Measurements from ENCODE around the gene ATE1.
"Not testable (repeated sequence)": the region's sequence is repeated elsewhere in the genome, so short reads cannot be mapped to it uniquely, and the experiment has no call there.

ATE1 gene

DNA sequence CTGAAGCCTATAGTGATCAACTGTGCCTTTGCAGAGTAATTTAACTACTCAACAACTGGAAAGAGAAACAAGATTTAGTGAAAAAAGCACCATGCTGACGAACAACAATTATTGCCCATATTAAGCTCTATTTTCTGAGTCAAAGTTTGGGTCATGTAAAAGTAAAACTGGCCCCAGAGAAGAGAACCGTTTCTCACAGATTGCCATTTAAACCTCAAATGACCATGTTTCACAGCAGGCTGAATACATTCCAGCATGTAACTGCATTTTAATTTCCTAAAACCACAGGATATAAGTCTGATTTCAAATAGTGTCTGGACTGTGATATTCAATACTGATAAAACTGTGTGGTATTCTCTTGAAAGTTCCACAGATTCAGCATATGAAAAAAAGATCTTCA lies 140.7 kb downstream of the ATE1 start:
- no peak for DNase-seq (ENCODE audit: low read depth)

DNA sequence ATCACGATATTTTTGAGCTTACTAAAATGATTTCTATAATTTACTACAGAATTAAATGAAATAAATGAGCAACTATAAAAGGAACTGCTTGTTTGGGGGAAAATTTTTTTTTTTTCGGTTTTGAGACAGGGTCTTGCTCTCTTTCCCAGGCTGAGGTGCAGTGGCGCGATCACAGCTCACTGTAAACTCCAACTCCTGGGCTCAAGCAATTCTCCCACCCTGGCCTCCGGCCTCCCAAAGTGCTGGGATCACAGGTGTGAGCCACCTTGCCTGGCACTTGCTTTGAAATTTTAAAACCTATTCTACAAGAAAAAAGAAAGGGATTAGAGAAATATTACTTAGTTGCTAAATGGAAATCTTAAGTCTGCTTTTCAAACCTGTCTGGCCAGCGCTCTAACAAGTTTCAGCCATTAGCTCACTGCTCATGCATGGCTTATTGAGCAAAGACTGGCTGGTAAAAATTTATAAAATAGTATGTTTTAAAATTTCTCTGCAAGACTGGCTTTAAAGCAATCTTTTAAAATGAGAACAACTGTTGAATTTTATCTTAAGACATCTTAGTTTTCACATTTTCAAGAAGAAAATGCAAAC lies 144.0 kb downstream of the ATE1 start:
- DNase-seq (ENCODE audit: low read depth), result no peak

DNA sequence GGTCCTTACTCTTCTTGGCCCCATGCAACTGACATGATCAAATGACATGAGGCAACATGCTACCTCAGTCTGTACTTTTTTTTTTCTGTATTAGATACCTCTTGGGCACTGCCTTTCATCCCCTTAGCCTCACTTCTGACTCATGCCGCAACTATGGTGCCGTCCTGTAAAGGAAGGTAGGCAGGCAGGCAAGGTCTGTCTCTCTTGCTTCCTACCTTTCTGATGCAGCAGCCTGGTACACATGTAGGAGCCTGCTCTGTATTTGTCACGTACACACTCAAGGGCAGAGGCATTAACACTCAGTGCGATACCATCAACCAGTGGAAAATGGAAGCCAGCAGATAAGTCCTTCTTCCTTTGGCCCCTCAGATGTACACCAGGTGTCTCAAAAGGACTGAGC lies 146.7 kb downstream of the ATE1 start:
- DNase-seq (ENCODE audit: low read depth), result no peak

DNA sequence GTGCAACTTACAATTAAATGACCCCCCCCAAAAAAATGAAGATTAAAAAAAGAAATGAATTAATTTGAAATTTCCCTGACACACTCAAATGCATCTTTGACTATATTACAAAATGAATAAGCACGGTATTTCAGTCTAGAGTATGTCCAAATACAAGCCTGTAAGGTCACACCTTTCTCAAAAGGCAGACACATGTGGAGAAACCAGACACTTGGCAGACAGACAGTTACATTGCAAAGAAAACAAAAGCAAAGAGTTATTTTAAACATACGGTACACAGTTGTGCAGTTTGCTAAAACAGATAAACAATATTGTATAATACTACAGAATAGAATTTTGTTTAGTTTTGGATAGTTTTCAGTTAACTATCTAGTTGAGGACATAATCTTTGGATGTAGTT lies 153.0 kb downstream of the ATE1 start:
- peak; percentile 8 for DNase-seq (ENCODE audit: low read depth)

DNA sequence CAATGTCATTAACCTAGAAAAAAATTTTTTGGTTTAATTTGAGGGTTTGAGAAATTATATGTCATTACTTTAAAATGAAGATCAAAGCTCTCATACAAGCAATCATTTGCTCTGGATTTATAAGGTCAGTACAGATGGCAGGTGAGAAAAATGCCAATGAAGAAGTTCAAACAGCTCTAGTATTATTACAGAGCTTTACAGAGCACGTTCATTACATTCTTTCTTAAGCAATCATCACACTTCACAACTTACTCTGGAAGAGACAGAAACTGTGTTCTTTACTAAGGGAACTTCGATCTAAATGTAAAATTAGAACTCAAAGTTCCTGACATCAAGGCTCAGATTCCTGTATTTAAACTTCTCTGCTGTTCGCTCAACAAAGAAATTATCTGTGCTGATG lies 153.4 kb downstream of the ATE1 start:
- DNase-seq (ENCODE audit: low read depth), result peak; percentile 43

DNA sequence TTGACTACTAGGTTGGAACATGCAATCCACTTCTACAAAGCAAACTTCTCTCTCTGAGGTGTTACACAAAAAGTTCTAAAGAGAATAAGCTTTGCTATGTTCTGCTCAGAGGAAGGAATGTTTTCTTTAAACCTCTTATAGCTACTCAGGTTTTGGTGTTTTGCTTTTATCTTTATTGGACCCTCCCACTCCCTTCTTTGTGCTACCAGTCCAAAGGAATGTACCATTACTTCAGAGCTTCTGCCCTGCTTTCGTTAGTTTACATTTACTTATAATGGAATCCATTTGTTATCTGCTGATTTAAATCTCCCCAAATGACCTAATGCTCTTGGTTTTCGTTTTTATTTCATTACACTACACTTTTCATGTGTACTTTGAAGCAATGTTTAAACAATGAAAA lies 154.9 kb downstream of the ATE1 start:
- DNase-seq (ENCODE audit: low read depth), result peak; percentile 60

DNA sequence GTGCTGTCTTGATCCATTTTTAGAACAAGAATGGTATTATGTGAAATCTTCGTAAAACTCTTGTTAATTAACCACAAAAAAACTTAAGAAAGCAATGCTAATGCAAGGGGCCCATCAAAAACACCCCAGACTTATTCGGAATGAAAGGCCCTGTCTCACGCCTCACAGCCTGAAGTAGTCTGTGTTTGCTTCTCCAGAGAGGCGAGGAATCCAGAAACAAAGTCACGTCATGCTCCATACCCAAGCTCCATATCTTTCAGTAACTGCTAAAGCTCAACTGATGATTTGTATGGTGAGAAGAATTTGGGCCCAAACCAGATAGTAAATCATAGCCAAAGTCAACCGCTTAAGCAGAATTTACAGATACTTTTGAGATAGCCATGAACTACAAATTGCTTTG lies 155.4 kb downstream of the ATE1 start:
- DNase-seq (ENCODE audit: low read depth), result peak; percentile 84

DNA sequence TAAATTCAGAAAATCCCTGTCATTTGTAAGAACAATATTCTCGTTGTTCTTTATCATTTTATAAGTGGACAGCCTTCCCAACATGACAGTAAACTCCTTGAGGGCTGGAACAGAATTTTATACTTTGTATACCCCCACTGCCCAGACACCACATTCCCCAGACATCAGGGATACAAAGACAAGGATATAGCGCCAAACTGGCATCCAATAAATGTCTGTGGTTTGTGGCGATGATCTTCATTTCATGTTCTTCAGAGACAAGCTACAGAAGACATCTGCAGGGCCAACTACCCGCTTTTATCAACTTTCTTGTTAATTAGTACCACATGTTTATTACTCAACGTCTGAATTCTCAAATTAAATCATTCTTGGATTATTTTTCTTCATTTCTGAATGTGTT lies 155.9 kb downstream of the ATE1 start:
- DNase-seq (ENCODE audit: low read depth), result peak; percentile 90

DNA sequence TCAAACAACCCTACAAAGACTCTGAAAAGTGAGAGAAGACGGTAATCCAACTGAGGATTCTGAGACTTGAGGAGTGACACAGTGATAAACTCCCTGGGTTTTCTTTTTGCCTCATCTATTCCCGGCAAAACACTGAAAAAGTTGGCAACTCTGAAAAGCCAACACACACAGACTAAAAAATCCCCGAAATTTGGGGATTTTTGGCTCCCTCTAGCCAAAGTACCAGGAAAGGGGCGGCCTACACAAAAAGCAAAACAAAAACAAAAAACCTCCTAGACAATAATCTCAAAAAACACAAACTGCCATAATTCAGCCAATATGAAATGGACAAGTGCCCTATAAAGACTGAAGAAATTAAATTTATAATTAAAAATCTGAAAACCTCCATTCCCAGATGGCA lies 161.4 kb downstream of the ATE1 start:
- DNase-seq (ENCODE audit: low read depth), result no peak

DNA sequence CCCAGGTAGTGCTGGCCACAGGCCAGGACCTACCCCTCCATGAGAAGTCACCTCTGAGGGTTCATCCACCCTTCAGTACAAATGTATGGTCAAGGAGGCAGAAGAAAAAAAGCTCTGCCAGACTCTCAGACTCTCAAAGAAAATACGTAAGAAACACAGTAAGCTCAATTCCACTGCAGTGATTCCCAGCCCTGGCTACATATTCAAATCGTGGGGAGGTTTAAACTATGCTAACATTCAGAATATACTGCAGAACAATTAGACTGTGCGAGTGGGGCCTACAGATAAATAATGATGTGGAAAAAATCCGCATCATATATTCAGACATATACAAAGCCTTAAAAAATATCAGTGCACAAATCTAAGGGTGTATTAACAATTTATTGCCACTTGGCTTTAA lies 162.6 kb downstream of the ATE1 start:
- DNase-seq (ENCODE audit: low read depth), result no peak

DNA sequence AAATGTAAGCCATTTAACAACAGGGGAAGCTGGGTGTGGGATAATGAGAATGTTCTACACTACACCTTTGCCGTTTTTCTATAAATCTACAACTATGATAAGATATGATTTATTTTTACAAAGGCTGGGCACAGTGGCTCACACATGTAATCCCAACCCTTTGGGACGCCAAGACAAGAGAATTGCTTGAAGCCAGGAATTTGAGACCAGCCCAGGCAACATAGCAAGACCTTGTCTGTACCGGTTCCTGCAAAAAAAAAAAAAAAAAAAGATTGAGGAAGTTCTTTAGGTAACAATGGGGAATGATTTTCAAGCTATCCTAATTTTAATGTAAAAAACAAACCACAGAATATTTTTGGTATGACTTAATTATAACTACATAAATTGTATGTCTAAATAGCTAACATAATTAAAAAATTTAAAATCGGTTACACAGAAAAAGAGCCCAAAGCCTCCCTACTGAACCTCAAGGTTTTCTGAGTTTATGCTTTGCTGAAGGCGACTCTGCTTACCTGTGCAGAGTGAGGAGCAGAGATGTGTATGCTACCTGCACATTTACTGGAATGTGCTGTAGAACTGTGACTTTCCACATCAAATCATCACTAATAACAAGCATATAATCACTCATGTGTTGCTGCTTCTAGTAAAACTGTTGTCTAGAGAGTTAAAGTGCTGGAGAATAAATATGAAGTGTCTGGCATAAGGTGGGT lies 163.4 kb downstream of the ATE1 start:
- no peak for DNase-seq (ENCODE audit: low read depth)

DNA sequence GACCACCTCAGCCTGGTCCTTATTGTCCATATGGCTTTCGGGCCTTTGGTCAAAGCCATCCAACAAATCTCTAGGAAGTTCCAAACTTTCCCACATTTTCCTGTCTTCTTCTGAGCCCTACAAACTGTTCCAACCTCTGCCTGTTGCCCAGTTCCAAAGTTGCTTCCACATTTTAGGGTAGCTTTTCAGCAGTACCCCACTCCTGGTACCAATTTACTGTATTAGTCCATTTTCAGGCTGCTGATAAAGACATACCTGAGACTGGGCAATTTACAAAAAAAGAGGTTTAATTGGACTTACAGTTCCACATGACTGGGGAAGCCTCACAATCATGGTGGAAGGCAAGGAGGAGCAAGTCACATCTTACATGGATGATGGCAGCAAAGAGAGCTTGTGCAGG lies 170.6 kb downstream of the ATE1 start:
- DNase-seq (ENCODE audit: low read depth), result not testable (repeated sequence)

DNA sequence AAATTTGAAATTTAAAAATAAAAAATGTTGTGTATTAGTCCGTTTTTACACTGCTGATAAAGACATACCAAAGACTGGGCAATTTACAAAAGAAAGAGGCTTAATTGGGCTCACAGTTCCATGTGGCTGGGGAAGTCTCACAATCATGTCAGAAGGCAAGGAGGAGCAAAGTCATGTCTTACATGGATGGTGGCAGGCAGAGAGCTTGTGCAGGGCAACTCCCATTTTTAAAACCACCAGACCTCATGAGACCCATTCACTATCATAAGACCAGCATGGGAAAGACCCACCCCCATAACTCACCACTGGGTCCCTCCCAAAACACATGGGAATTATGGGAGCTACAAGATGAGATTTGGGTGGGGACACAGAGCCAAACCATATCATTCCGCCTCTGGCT lies 172.3 kb downstream of the ATE1 start:
- DNase-seq (ENCODE audit: low read depth), result not testable (repeated sequence)

DNA sequence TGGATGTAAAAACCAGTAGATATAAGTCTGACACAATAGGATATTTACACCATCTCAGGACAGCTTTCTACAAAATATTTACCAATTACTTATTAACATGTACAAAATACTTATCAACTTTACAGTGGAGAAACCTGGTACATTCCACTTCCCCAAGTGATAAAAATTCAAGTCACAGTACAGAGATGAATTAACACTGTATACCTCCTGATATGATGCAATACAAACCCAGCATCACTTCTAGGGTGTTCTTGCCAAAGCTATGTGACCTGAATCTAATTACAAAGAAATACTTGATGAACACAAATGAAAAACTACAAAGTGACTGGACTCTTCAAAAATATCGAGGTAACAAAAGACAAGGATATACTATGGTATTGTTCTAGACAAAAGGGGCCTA lies 173.2 kb downstream of the ATE1 start:
- DNase-seq (ENCODE audit: low read depth), result no peak

DNA sequence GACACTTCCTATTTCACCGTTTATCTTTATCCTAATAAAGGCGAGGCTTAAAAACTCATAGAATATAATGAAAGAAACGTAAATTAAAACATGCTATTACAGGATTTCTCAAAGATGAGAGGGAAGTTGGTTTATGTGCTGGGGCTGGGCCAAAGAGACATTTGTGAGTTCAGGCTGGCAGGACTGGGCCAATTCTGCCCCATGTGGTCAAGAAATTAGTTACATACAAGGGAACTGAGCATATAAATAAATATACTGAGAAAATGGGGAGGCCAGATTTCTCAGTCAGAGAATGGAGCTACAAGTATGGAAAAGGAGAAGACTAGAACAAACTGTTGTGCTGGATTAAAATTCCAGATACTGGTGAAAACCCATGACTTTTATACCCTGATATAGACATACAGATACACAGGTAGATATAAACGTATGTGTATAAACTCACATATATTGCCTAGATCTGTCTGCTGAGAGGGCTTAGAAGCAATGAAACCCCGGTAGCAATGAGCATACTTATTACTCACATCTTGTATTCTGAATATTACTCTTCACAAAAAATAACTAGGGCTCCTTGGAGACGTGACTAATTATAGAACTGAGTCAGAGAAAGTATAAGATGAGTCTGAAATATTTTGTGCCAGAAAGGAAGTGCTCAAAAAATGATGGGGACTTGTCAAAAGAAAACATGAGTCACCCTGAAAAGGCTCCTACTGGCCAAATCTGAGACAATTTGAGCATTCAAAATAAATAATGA lies 173.9 kb downstream of the ATE1 start:
- peak; percentile 89 for DNase-seq (ENCODE audit: low read depth)

DNA sequence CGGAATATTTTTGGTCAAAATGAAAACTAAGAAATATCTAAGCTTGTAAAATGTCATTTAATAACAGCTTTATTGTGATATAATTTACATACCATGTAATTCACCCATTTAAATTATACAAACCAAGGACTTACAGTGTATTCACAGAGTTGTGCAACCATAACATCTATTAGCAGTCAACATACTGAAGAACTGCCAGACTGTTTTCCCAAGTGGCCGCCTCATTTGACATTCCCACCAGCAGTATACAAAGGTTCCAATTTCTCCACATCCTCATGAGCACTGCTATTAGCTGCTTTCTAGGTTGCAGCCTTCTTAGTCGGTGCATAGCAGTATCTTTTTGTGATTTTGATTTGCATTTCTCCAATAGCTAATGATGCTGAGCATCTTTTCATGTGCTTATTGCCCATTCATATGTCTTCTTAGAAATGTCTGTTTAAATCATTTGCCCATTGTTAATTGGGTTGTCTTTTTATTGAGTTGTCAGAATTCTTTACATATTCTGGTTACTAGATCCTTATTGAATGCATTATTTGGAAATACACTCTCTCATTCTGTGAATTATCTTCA lies 176.6 kb downstream of the ATE1 start:
- no peak for DNase-seq (ENCODE audit: low read depth)

DNA sequence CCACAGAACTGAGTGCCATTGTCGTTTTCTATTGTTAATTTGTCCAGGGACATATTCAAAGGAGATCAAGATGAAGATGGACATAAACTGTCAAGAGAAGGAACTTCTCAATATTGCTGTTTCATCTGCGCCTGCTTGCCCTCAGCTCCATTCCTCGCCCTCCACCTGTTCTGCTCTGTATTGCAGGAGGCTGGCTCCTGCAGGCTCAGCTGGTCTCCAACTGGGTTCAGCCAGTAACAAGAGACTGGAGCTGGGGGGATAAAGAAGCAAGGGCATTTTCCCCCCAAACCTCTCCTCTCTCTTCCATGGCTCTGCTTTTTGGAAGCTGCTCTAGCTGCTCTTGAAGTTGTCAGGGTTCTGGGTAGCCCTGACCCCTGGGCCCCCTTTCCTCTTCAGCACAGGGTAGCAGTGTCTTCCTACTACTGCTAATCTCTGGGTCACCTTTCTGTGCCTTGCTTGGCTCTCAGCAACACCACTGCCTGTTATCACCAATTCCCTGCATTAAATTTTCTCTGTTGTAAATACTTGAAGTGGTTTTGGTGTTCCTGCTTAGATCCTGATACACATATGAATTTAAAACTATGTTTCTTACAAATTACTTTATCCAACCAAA lies 180.6 kb downstream of the ATE1 start:
- DNase-seq (ENCODE audit: low read depth), result no peak

DNA sequence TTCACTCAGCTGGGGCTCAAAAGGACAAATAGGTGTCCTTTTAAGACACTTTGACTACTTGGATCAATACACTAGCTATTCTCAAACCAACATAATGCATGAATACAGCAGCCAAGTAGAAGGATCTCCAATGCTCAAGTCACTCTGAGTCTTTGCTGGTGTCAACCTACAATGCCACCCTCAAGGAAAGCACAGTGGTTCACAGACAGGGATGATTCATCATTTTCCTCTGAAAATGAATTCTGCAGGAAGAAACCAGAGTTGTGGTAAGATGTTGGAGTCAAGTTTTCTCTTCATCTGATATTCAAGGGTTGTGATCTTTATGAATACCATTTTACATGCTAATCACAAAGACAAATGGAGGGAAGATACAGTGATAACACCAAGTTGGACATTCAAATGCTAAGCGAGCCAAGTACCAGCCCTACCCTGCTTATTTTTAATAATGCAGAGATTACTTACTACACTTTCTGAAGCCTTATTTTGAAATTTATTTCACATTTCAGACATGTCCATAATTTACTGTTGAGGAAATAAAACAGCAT lies 186.5 kb downstream of the ATE1 start:
- peak; percentile 22 for DNase-seq (ENCODE audit: low read depth)

DNA sequence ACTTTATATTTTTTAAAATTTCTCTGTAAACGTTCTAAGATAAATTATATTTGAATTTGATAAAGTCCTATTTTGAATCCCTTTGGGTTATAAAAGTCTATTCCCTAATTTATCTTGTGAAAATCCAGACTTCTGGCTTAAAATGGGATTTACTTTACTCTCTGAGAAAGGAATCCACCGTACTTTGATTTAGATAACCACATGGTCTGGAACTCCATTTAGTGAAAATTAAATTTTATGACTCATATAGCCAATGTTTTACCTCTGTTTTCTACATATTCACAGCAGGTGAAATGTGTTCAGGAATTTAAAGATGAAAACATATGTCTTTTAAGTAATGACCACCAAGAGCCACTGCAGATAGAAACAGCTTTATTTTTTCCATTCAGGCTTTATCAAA lies 187.8 kb downstream of the ATE1 start:
- no peak for DNase-seq (ENCODE audit: low read depth)

DNA sequence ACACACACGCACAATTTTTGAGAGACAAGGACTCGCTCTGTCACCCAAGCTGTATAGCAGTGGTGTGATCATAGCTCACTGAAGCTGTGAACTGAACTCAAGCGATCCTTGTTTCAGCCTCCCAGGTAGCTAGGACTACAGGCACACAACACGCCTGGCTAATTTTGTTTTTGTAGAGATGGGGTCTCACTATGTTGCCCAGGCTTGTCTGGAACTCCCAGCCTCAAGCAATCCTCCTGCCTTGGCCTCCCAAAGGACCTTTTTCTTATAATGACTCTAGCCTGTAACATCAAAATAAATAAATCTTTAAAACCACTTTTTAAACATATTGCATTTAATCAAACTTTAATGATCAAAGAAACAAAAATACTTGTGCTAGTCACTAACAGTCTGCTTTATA lies 188.7 kb downstream of the ATE1 start:
- no peak for DNase-seq (ENCODE audit: low read depth)

DNA sequence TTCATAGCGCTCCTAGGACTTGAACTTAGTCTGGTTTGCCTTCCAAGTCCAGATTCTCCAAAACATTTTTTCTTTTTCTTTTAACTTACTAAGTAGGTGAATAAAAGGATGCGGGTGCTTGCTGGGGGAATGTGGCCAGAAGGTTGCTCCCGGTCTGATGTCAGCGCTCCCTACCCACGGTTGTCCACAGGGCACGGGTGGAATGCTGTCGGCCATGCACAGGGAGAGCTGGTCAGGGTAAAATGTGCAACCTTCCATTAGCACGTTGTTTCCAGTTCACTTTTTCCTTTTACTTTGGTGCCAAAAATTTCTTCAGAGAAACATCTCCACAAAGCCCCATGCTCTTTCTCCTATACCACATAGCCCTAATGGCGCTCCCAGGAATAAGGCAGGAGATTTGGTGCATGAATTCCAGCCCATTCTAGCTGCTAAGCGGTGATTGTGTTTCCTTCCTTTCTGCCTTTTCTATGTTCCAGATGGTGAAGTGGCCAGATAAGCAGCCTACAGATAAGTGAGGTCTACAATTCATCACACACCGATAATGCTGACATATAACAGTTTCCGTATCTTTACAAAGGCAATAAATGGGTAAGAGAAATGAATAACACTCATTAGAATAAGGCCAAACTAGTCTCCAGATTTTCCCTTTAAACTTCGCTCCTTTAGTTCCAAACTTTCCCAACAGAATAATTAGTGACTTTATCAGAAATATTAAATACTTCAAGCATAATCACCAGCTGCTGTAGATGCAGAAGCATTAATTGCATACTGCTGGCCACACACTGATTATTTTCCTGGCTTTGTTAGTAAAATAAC lies 191.3 kb downstream of the ATE1 start:
- no peak for DNase-seq (ENCODE audit: low read depth)

DNA sequence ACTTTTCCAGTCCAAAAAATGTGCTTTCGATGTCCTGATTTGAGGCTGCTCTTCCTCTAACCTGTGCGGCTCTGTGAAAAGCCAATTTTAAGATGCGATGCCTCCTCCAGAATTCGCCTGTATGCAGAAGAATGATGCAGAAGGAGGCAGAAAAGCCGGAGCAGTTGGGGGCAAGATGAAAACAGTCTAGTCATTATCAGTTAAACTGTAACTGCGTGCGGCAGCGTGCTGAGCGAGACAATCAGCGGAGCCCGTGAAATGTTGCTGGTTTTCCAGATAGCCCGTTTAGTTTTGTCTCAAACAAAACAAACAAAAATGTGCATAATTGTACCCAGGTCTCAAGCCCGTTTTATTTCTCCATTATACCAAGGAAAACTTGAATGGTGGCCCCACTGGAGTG lies 192.6 kb downstream of the ATE1 start:
- DNase-seq (ENCODE audit: low read depth), result no peak
